Kidney epithelial cell (primary cell): ENCODE measurements around the gene MAGI1. TPM values are rescaled to one million over a fixed set of nuclear protein-coding genes. Genes with fewer than 3 reads are reported as not detected.

Source experiments
- DNase-seq: peaks from one replicate; pipeline ENCODE4 v3.0.0-alpha.2; 2010; ENCODE audit warnings: low read depth
- H3K27me3 ChIP-seq: 2 replicates; pipeline ENCODE4 v1.6.0; 2011; ENCODE audit warnings: low read length; ENCODE audit not compliant: control insufficient read depth, insufficient read depth
- H3K36me3 ChIP-seq: 2 replicates; pipeline ENCODE4 v1.5.1; 2011; ENCODE audit warnings: low read length; ENCODE audit not compliant: control insufficient read depth, insufficient read depth
- H3K4me3 ChIP-seq: 2 replicates; pipeline ENCODE4 v1.5.1; 2011; ENCODE audit warnings: low read depth, mild to moderate bottlenecking, control low read depth, low read length
- CTCF ChIP-seq: IDR thresholded peaks from 2 replicates; pipeline ENCODE4 v1.5.1; 2011; ENCODE audit warnings: mild to moderate bottlenecking, moderate library complexity, low read length, control low read depth, inconsistent platforms; ENCODE audit not compliant: insufficient read depth, poor library complexity, severe bottlenecking
- total RNA-seq: library from RNA; depleted of rRNA; stranded (reverse); fragments of >200 nt; gene quantifications from 2 replicates; pipeline ENCODE4 v1.2.3, GENCODE V29; 2015

Gene MAGI1
- total RNA-seq, 1 donor from 2014 or later: 15.8 TPM

GRCh38 chr3:65422154-65422553, 616.6 kb downstream of the MAGI1 start:
- H3K36me3 ChIP-seq: no peaks in the 10 kb centered on the region
- no peaks in the 10 kb centered on the region for H3K27me3 ChIP-seq
- no peak for DNase-seq
- H3K4me3 ChIP-seq: no peak overlapping the region
- TF ChIP-seq CTCF: no peak

GRCh38 chr3:65419233-65419632, 619.5 kb downstream of the MAGI1 start:
- no peak for TF ChIP-seq CTCF
- H3K36me3 ChIP-seq: no peaks in the 10 kb centered on the region
- DNase-seq: no peak
- no peak overlapping the region for H3K4me3 ChIP-seq
- no peaks in the 10 kb centered on the region for H3K27me3 ChIP-seq

- no peak overlapping the region for H3K4me3 ChIP-seq
- no peak for DNase-seq
- TF ChIP-seq CTCF: no peak
- no peaks in the 10 kb centered on the region for H3K36me3 ChIP-seq
- no peaks in the 10 kb centered on the region for H3K27me3 ChIP-seq
These were observed 624.8 kb downstream of the MAGI1 start for GRCh38 chr3:65413891-65414290.

GRCh38 chr3:65412588-65412987, 626.1 kb downstream of the MAGI1 start:
- no peak for DNase-seq
- Histone ChIP-seq H3K4me3 (no peak overlapping the region), H3K27me3 (no peaks in the 10 kb centered on the region), H3K36me3 (no peaks in the 10 kb centered on the region)
- TF ChIP-seq CTCF: no peak

- no peak for DNase-seq
- TF ChIP-seq CTCF: no peak
- Histone ChIP-seq H3K36me3 (no peaks in the 10 kb centered on the region), H3K4me3 (no peak overlapping the region), H3K27me3 (no peaks in the 10 kb centered on the region)
These were observed 627.4 kb downstream of the MAGI1 start for GRCh38 chr3:65411367-65411766.

GRCh38 chr3:65409176-65409569, 629.5 kb downstream of the MAGI1 start:
- DNase-seq: no peak
- Histone ChIP-seq H3K4me3 (no peak overlapping the region), H3K27me3 (no peaks in the 10 kb centered on the region), H3K36me3 (no peaks in the 10 kb centered on the region)
- TF ChIP-seq CTCF: no peak
